ENCODE measurements around the gene PRKG1. TPM values are rescaled to one million over a fixed set of nuclear protein-coding genes. Genes with fewer than 3 reads are reported as not detected.

Gene PRKG1
- total RNA-seq, 4 donors from 2014 or later = 17.1 to 36.4 (median 25.8) TPM

DNA sequence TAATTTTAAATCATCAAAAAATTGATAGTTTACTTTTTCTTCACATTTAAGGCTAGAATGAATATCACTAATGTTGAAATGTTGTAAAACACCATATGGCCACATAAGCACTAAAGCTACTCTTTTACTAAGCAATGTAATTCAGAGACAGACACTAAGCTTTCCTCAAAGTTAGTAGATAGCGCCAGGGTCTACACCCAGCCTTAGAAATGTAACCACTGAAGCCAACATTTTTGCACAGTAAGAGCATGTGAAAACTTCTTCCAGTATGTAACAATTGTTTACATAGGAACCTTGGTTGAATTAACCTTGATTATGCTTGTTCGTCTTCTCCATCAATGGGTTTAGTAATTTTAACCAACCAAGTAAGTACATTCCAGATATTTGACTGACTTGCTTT, 28.4 kb upstream of the PRKG1 start:
- no peak for DNase-seq (ENCODE audit: low spot score)
- TF ChIP-seq, protein P1, sequence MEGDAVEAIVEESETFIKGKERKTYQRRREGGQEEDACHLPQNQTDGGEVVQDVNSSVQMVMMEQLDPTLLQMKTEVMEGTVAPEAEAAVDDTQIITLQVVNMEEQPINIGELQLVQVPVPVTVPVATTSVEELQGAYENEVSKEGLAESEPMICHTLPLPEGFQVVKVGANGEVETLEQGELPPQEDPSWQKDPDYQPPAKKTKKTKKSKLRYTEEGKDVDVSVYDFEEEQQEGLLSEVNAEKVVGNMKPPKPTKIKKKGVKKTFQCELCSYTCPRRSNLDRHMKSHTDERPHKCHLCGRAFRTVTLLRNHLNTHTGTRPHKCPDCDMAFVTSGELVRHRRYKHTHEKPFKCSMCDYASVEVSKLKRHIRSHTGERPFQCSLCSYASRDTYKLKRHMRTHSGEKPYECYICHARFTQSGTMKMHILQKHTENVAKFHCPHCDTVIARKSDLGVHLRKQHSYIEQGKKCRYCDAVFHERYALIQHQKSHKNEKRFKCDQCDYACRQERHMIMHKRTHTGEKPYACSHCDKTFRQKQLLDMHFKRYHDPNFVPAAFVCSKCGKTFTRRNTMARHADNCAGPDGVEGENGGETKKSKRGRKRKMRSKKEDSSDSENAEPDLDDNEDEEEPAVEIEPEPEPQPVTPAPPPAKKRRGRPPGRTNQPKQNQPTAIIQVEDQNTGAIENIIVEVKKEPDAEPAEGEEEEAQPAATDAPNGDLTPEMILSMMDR (IDR thresholded peaks at IDR 0.05) = no peak
- ATAC-seq (ENCODE audit: low FRiP score) = no peak

DNA sequence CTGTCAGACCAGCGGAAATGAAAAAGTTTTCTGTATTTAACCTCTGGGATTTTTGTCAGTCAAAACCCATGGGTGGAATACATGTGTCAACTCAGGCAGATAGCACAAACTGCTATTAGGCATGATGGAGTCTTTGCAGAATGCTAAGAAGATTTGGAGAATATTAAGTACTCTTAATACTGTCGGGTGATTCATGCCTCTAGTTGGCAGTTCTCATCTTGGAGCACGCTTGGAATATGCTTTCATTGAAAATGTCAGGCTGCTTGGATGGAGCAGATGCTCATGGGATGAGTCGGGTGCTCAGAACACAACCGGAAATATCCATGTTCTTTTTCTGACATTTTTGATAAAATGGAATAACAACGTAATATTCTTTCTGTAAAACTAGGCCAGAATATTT, 27.6 kb upstream of the PRKG1 start:
- TF ChIP-seq, protein P1 (IDR thresholded peaks at IDR 0.05) = no peak
- peak; percentile 75 for ATAC-seq (ENCODE audit: low FRiP score)
- no peak for DNase-seq (ENCODE audit: low spot score)

DNA sequence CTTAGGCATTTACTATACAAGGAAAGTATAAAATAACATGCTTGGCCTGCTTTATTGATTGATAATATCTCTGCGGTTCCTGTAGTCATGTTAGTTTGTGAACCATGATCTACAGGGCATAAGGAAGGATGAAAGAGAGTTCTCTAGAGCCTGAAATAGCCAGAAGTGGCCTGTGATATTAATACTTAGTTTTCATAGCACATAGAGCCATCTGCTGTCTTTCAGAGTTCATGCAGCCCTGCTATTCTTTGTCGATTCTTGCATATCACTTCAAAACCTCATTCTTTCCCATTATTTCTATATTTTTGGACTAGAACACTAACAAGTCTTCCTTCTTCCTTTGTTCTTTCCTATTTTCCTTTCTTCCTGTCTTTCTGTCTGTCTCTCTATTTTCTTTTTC, 26.4 kb upstream of the PRKG1 start:
- ATAC-seq (ENCODE audit: low FRiP score) (no peak), DNase-seq (ENCODE audit: low spot score) (no peak)
- TF ChIP-seq, protein P1 (IDR thresholded peaks at IDR 0.05) = no peak

DNA sequence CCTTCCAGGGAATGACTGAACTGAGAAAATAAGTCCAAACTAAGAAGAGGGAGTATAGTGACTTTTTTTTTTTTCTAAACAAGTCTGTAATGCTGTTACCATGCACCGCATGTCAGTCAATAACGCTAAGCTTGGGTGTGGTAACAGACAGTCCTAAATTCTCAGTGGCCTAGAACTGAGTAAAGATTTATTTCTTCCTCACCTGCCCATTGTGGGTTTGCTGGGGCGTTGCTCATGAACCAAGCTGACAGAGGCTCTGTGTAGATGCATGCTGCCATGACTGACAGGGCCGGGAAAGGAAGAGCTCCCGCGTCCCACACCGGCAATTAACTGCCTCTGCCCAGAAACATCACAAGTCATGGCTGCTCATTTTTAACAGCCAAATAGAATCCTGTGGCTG, 25.5 kb upstream of the PRKG1 start:
- TF ChIP-seq, protein P1 (IDR thresholded peaks at IDR 0.05) = no peak
- ATAC-seq (ENCODE audit: low FRiP score) (no peak), DNase-seq (ENCODE audit: low spot score) (no peak)

DNA sequence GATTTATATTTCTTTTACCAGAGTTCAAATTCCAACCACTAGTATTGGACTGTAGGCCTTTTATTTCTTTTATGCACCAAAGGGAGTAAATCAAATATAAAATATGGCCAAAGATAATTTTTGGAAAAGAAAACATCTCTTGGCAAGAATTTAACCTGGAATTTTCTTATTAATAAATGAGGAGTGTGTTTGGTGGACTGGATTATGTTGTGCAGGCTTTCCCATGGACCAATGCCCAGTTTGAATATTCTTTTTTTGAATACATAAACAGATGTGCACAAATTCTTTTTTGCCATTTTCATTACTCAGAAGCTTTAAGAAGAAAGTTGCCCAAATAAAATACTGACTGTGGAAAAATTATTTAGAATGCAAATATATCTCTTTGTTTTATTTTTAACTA, 22.1 kb upstream of the PRKG1 start:
- TF ChIP-seq, protein P1 (IDR thresholded peaks at IDR 0.05) = no peak
- DNase-seq (ENCODE audit: low spot score) (no peak), ATAC-seq (ENCODE audit: low FRiP score) (no peak)

DNA sequence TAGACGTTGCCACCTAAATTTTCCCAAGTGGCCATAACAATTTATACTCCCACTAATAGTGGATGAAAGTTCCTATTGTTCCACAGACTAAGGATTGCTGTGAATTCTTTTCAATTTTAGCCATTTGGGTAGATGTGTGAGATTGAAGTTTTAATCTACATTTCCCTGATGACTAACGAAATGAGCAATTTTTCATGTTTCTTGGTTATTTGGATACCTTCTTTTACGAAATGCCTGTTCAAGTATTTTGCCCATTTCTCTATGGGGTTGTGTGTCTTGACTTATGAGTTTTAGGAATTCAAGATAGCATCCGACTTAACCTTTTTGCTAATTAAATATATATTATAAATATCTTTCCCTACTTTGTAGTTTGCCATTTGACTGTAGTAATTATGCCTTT, 16.4 kb upstream of the PRKG1 start:
- TF ChIP-seq, protein P1 (IDR thresholded peaks at IDR 0.05) = no peak
- ATAC-seq (ENCODE audit: low FRiP score) = no peak
- DNase-seq (ENCODE audit: low spot score) = no peak

DNA sequence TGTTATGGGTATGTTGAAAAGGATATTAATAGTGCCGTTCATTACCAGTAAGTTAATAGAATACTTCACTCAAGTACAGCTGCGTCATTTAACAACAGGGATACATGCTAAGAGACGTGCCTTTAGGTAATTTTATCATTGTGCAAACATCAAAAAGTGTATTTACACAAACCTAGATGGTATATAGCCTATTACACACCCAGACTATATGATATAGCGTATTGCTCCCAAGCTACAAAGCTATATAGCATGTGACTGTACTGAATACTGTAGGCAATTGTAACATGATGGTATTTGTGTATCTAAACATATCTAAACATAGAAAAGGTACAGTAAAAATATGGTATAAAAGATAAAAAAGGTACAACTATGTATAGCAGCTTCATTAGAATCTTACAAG, 11.1 kb upstream of the PRKG1 start:
- no peak for DNase-seq (ENCODE audit: low spot score)
- no peak for ATAC-seq (ENCODE audit: low FRiP score)
- TF ChIP-seq, protein P1 (IDR thresholded peaks at IDR 0.05) = no peak

All from omental fat pad (tissue), 4 donors.